ELF-1 (cell line): ENCODE data around the gene BTBD19.
A peak's percentile ranks its signal among the peaks of the same experiment; 100 is the strongest.
"Not testable (repeated sequence)": the region's sequence is repeated elsewhere in the genome, so short reads cannot be mapped to it uniquely, and the experiment has no call there.

Source experiments
- DNase-seq: peaks from one replicate; pipeline ENCODE4 v3.0.0-alpha.2; 2016; ENCODE audit warnings: low read depth, low spot score

BTBD19 gene

DNA sequence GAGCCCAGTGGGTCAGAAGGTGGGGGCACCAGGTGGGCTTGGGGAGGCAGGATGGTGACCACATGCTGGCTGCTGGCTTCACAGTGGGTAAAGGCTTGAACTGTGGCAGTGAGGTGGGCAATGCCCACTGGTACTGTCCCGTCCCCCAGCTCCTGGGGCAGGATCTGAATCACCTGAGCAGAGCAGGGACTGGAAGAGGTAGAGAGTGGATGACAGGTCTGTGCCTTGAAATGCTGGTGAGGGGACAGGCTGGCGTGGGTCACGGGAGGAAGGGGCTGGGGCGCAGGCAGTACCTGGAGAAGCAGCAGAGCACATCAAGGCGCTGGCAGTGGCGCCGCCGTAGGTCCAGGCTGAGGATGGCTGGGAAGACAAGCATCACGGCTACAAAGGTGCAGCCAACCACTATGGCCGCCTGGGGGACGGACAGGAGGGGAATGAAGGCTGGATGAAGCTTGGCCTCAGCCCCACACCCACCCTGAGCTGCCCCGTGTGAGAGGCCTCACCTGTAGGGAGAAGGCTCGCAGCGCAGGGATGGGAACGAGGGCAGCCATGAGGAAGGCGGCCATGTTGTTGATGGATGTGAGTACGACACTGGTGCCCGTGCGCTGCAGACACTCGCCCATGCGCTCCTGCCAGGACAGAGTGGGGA lies 19.8 kb downstream of the BTBD19 start:
- DNase-seq: no peak

DNA sequence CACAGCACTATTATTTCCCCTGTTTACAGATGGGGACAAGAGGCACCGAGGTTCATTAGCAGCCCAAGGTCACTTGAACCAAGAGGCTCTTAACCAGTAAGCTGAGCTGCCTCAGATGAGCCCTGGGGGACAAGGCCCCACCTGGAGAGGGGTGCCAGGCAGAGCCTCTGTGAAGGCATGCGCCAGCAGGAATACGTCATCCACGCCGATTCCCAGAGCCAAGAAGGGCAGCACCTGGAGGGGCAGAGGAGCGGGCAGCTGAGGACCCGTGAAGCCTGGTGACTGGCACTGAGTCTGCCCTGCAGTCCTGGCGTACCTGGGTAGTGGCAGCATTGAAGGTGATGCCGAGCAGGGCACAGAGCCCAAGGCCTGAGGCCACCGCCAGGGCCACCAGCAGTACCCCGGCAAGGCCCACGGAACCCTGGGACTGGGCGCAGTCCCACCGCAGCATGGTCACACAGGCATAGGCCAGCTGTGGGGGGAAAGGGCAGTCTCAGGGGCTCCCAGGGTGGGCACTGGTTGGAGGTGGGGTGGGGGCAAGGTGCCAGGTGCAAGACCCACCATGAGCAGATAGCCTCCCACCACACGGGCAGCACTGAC lies 20.6 kb downstream of the BTBD19 start:
- no peak for DNase-seq

DNA sequence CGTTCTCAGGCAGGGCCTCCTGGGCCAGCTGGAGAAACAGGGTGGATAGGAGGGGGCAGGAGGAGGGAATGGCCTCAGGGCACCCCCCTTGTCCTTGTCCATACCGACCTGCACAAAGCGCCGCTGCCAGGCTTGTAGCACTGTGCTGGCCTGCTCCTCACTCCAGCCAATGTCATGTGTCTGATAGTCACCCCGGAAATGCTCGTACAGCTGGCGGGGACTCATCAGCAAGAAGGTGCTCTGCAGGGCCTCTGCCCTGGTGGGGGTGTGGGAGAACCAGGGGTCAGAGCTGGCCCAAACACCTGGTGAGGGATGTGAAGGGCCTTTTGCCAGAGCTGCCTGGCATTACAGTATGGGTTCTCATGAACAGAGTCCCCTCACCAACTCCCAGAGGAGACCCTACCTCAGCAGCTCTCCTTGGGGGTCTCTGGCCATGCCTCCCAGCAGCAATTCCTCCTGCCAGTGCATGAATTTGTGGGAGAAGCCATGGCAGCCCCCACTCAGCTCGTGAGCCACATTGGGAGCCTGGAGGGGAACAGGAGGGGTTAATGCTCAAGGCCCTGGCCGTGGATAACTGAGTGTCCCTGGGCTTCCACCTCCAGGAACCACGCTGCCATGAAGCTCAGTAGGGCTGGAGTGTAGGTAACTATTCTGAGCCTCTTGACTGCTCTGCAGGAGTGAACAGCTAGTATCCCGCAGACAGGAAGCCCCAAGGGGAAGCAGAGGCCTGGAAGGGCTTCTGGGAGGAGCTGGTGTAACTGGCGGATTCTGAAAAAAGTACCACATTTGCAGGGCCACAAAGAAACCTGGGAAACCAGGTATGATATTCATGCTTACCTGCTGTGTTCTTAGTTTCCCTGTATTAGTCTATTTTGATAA lies 21.4 kb downstream of the BTBD19 start:
- no peak for DNase-seq

DNA sequence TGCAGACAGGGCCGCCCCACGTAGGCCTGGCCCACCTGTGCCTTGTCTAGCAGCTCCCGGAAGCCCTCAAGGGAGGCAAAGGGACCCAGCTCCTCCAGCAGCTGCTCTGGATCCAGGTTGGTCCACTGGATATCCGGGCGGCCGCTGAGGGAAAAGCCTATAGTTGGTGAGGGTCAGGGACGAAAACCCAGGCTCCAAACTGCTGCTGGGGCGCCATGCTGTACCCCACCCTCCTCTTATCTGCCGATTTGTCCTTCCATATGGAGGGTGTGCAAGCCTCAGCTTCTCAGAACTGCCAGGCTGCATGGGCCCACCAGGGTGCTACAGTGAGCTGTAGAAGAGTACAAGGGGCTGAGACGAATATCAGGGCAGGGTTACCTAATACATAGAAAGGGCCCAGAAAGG lies 22.6 kb downstream of the BTBD19 start:
- no peak for DNase-seq

DNA sequence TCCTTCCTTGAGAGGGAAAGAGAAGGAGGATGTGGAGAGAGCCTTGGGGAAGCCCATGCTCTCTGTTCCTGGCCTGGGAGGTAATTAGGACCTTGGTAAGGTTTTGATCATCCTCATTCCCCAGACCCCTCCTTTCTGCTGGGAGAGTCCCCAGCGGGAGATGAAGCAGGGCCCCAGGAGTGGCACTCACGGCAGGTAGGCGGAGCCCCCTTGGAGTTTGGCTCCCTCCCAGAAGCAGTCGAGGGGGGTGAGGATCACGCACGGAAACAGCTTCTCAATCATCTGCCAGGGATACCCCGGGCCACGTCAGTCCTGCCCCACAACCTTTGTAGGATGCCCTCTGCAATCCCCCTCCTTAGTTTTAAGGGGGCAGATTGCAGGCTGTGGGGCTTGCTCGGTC lies 23.2 kb downstream of the BTBD19 start:
- DNase-seq: no peak

DNA sequence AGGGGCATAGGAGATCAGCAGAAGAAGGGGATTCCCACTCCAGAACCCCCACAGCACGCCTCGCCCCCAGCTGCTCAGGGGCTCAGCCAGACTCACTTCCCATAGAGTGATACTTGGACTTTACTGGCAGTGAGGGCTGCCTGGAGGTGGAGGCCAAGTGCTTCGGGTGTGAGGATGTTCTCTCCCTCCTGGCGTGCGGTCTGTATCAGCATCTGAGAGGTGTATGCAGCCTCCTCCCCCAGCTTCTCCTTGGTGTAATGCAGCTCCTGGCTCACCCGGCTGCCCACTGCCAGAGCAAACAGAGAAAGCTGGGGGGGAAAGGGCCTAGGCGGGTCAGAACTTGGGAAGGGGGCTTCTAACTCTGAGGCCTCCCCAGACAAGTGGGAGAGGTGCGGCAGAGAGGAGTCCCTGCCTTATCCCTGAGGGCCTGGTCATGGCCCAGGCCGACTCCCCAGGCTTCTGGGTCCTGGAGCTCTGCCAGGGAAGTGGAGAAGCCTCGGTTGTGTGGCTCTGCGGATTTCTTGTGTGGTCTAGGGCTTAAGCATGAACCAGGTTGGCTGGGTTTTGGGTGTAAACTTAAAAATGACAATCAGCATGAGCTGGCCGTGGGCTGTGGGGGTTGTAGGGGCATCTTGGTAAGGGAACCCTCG lies 23.9 kb downstream of the BTBD19 start:
- no peak for DNase-seq

DNA sequence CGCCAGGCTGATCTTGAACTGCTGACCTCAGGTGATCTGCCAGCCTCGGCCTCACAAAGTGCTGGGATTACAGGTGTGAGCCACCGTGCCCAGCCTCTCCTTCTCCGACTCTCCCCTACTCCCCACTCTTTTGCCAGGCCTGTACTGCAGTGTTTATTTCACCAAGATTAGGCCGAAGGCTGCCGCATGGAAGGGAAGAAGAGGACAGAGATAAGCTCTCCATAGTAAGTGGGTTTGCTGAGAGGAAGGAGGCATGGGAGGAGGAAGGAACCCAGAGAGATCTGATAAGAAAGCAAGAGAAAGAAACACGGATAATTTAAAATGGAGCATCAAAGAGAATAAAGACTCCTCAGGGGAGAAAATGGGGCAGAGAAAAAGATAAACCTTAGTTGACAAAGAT lies 26.0 kb downstream of the BTBD19 start:
- DNase-seq: no peak

DNA sequence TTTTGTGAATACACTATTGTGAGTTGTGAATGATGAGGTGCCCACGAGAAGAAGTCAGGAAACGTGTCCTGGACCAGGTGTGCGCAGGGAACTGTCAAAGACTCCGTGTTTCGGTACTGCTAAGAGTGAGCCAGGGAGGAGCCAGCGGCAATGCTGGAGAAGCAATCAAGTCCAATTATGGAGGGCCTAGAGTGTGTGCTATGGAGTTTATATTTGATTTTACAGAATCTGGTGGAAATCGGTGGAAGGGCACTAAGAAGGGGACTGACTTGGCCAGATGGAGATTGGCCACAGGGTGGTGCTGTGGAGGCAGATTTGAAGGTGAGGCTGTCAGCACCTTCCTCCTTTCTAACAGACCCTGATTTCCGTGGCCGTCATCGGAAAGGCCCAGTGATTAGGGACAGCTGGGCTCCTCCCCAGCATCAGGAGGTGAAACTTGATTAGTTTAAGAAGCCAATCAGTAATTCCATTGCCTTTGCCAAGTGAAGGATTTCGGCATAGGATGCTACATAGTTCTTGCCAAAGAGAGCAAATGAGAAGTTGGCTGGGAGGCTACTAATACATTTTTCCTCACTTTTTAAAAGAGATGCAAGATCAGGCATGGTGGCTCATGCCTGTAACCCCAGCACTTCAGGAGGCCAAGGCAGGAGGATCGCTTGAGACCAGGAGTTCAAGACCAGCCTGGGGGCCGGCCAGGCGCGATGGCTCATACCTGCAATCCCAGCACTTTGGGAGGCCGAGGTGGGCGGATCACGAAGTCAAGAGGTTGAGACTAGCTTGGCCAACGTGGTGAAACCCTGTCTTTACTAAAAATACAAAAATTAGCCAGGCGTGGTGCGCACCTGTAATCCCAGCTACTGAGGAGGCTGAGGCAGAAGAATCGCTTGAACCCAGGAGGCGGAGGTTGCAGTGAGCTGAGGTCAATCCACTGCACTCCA lies 27.7 kb downstream of the BTBD19 start:
- peak; percentile 86 for DNase-seq

DNA sequence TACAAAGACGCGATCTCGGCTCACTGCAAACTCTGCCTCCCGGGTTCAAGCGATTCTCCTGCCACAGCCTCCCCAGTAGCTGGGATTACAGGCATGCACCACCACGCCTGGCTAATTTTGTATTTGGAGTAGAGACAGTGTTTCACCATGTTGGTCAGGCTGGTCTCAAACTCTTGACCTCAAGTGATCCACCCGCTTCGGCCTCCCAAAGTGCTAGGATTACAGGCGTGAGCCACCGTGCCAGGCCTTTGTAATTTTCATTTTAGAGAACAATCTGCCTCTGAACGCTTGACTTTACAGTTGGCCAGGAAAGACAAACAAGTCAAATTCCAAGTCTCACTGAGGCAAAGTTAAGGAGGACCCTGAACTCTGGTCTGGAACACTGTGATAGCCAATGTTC lies 30.0 kb downstream of the BTBD19 start:
- DNase-seq: not testable (repeated sequence)

DNA sequence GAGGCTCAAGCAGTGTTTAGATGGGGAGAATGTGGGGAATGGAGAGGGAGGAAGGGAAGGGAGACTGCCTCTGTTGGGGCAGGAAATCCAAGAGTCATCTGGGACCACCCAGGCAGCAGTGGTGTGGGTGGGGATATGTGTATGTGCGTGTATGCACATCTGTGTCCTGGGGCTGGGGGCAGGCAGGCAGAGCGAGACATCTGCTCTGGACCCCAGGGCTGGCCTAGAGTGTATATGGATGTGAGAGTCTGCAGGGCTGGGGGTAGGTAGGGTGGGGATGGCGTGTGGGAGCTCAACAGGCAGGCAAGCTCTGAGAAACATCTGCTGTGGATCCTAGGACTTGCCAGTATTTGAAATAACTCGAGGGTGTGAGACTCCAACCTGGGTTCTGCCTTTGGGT lies 31.3 kb downstream of the BTBD19 start:
- DNase-seq: no peak

DNA sequence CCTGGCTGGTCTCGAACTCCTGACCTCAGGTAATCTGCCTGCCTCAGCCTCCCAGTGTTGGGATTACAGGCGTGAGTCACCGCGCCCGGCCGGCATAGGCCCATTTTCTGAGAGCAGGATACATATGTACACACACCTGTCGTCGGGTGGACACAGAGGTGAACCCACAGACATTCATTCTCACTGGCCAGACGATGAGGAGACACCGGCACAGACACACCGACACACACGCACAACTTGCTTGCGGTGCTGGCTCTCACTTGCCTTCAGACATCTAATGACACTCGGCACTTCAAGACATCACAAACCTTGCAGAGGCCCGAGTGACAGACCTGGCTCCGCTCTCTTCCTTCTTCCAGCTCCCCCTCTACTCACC lies 34.2 kb downstream of the BTBD19 start:
- DNase-seq: no peak

DNA sequence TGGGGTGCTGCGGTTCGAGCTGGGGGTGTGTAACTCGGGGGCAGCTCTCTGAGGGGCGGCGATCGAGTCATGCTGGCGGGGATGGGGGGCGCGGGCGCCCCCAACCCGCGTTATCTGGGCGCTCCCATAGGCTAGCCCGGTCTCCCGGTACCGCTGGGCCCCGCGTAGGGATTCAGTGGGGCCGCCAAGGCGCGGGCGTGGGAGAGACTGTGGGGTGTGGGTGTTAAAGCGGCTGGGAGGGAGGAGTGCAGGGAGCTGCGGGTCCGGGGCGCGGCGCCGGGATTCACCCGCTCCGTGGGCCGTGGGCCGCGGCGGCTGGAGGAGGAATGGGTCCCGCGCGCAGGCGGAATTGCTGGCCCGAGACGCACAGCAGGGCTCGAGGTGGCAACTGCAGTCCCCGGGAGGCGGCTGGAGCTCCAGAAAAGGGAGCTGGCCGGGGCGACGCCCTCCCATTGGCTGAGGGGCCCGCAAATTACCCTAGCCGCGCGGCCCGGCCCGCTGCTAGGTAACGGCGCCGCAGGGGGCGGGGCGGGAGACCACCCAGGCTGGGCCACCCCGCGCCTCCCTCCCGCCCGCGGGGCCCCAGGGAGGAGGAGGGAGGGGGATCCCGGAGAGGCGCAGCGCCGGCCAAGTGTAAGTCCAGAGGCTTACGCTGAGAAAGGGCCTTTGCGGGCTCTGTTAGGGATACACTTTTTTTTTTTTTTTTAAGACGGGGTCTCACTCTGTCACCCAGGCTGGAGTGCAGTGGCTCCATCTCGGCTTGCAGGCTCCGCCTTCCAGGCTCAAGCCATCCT lies 34.7 kb downstream of the BTBD19 start, which contains the start of gene PTCH2:
PTCH2 (minus strand) TSS at position 392 of the 794 bp plus-strand sequence; CDS start at position 71, 321 bp downstream.
- DNase-seq: peak; percentile 95

DNA sequence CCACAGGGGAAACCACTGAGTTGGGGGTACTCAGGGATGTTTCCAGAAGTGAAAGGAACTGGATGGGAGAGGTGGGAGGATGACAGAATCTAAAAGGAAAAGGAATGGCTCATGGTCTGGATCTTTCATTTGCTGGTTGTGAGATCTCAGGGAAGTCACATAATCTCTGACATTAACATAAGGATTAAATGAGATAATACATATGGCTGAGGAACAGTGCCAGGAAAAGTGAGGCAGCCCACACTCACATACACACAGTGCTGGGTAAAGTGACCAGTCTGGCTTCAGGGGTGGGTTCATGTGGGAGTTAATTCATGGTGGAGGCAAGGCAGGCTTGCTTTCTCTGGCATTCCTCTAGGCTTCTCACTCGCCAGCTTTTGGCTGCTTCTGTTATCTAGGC lies 38.7 kb downstream of the BTBD19 start:
- DNase-seq: no peak

DNA sequence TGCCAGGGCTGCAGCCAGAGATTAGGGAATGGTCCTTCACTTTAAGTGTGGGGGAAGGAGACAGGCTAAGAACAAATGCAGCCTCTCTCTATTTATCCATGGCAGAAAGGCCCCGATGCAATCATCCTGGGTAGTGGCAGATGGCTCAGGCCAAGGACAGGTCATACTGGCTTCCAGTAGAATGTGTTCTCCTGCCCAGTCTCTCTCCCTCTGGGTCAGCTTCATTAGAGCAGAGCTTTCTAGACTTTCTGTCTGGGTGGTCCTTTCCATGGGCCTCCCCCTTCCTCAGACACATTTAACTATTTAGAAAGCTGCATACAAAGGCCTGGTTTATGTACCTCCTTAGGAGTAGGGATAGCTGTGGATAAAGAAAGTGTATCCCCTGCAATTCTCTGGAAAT lies 39.5 kb downstream of the BTBD19 start:
- no peak for DNase-seq

DNA sequence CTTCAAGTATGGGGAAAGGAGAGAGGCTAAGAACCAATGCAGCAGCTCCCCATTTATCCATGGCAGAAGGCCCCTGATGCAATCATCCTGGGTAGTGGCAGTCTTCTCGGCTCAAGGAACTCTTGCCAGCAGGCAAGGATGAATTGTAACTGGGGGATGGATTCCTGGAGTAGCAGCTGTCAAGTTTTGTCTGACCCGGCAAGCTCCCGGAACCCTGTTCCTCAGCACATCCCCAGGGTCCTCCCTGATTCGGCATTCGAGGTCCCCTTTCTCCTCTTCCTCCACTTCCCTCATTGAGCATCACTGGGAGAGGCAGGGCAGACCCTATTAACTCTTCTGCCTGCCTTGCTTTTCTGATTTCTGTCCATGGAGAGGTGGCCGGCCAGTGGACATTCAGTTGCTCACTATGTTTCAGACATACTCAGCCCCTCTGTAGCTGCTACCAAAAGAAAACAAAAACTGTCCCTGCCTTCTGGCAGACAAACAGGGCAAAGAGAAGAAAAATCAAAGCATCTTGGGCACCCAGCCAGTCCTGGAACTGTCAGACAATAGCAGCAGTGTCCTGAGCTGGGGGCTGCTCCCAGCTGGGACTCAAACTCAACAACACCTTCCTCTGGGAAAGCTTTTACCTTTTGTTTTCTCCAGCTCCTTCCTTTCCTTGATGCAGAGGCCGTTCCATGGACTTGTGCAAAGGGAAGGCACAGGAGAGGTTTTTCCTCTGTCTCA lies 40.3 kb downstream of the BTBD19 start:
- DNase-seq: no peak

DNA sequence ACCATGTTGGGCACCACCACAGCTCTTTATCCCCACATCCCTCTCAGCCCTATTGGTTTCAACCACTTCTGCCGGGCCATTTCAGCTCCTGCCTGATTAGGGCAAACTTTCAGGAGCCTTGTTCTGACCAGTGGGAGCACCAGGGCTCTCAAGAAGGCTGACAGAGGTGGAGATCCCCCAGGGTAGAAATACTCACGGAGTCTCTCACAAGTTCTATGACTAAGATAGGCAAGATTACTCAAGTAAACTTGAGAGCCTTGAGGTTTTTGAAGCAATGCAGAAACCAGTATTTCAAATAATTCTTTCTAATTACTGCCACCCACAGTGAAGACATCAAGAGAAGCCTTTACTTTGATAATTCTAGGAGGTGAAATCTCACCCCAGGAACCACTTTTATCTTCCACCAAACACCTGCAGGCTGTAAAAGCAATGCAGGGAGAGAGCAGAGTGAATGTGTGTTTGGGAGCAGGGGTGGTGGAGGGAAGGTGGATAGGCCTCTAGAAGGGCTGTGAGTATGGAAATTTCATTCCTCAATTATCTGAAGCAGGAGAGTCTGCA lies 41.3 kb downstream of the BTBD19 start:
- DNase-seq: no peak

DNA sequence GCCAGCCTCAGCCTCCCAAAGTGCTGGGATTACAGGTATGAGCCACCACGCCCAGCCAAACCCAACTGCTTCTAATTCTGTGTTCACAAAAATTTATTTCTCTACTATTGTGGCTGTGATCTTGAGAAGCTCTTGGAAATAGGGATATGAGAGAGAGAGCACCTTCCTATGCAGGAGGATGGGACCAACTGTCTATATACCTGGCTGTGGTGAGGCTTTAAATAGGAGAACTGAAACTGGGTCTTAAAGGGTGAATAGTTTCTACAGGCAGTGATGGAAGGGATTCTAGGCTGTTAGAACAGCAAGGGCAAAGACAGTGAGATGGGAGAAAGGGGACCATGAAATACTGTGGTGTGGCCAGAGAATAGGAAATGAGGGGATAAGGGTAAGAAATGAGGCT lies 43.0 kb downstream of the BTBD19 start:
- no peak for DNase-seq

DNA sequence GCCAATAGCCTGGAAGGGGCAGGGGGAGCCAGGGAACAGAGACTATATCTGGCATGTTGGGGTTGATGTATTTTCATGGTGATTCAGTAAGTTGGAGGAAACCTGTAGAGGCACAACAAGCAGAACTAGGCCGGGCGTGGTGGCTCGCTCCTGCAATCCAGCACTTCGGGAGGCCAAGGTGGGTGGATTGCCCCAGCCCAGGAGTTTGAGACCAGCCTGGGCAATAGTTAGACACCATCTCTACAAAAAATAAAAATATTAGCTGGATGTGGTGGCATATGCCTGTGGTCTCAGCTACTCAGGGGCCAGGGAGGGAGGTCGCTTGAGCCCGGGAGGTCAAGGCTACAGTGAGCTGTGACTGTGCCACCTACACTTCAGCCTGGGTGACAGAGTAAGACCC lies 44.9 kb downstream of the BTBD19 start:
- no peak for DNase-seq

DNA sequence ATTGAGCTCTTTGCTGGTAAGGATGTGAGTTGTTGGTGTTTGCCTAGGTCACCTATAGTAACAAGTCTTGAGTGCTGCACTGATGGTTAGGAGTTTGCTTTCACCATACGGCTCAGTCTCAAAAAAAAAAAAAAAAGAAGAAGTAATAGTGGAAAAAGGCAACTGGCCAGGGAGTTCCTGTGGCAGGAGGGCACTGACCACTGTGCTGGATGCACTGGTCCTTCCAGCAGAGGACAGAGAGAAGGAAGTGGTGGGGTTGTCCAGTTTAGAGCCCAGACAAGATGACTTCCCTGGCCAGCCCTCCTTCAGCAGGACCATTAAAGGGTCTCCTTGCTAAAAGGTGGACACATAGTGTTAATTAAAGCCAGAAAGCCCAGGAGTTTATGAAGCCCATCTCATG lies 46.6 kb downstream of the BTBD19 start:
- DNase-seq: no peak
